ENCODE measurements around the gene ANK3.

The ANK3 gene

DNA sequence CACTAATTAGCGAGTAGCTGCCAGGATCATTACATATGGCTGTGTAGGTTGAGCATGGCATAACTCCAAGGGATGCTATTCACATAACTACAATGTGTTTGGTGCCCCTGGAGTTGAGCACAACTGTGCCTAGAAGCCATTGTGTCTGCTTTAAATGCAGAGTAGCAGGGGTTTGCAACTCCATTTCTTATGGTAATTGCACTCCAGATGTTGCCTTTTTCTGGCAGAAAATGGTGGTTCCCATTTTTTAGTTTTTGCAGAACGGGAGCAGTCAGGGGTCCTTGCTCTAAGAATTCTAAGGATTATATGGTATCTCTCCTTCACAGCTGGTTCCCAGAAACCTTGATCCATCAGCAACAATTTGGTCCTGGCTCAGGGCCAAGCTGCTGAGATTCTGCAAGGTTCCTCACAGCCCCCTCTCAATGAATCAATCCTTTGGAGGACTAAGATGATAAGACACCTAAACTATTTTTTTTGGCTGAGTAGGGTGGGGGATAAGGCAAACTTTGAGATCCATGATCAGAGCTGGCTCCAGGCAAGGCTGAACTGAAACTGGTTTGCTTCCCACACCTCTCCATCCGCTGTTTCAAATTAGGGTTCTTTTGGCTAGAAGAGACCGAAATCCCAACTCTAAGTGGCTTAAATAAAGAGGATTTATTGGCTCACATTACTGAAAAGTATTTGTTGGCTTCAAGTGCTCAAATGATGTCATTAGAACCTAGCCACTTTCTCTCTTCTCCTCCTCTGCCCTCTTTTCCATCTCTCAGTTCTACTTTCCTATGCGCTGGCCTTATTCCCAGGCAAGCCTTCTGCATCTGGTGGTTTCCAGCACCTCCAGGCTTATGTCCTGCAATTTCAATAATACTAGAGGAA, 385.8 kb downstream of the ANK3 start:
- in situ Hi-C loops (cut with MboI; ENCODE audit: low sequenced_read_pairs): no loop called here

DNA sequence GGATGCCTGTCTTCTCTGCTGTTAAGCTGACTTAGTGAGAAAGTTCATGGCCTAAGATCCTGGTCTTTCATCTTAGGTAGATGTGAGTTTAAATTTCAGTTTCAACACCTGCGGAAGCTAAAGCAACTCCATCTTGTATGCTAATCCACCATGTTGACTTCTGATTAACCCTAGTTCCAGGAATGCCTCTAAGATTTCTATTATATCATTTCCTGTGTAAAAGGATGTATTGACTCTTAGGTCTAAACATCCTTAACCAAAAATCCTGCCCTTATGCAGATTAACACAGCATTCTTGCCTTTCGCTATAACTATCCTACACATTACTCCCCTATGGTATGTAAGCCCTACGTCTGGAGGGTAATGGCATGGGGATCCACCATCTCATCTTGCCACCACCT, 388.9 kb downstream of the ANK3 start:
- in situ Hi-C loops (cut with MboI; ENCODE audit: low sequenced_read_pairs): no loop called here

DNA sequence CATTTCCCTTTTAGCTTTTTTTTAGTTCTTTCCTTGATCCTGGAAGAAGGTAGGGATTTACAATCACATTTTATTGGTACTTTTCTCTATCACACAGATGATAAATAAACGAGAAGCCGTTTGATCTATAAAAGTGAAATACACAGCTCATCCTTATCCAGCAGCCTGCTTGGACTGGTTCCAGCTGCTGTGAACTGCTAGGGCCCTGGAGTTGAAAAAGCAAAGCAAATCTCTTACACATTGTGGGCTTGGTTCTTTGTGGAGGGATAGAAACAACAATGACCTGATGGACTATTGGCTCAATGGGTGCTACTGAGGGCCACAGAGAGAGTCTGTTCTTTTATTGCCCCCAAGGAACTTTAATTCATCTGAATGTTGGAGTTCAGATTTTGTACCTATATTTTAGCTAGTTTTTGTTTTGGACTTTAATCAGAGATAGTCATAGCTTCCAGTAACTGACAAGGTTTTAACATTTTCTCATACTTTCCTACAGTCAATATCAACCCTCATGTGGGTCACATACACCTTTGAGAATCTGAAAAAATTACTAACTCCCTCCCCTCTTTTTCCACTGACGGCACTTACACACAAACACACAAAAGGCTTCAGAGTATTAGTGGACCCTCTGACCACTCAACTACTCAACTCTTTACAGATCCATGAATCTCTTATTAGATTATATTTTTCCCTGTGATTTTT, 391.7 kb downstream of the ANK3 start:
- in situ Hi-C loops (cut with MboI; ENCODE audit: low sequenced_read_pairs): no loop called here

DNA sequence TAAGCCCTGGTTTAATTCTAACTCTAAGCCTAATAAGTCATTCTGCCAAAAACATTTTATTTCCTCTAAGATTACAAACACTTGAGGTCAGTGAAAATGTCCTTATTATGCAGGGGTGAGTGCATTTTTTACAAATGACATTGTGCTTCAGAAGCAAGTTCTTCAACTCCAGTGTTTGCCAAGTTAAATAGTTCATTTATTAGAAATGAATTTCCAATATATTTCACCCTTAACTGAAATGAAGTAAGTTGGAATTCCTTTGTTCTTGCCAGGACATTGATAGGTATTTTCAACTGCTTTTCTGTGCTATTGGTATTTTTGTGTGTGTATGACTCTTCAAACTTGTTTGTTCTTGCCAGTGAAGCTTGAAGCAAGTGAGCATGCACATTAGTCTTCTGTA, 393.8 kb downstream of the ANK3 start:
- in situ Hi-C loops (cut with MboI; ENCODE audit: low sequenced_read_pairs): no loop called here

DNA sequence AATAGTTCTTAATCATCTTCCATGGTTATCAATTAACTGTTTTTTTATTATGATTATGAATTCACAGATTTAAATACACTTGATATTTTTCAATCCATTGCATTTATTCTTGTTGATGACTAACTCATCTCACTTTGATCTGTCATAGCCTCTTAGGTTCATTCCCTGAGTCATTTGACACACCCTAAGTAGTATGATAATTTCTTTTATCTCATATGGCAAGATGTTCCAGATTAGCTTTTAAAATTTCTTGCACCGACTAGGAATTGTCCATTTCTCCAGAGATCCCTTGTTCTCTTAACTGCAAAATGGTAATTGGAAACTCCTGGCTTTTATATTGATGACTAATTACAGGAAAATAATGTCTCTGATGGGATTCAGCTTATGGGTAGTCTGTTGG, 395.7 kb downstream of the ANK3 start:
- in situ Hi-C loops (cut with MboI; ENCODE audit: low sequenced_read_pairs): no loop called here

DNA sequence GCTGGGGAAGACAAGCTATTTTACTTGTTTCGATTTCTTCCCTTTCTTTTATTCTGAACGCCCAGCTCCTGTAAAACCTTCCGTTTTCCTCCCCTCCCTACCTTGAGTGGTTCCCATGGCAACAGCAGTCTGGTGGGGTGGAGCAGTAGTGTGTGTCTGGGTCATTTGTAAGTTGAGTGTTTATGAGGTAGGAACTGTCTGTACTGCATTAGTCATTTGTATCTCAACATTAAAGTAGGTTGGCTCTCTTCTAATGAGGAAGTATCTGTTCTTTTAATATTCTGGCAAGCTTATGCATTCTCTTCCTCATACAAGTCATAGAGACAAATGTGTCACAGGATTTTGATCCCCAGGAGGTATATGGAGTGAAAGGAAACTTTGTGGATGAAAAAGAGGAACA, 398.0 kb downstream of the ANK3 start:
- in situ Hi-C loops (cut with MboI; ENCODE audit: low sequenced_read_pairs): no loop called here

DNA sequence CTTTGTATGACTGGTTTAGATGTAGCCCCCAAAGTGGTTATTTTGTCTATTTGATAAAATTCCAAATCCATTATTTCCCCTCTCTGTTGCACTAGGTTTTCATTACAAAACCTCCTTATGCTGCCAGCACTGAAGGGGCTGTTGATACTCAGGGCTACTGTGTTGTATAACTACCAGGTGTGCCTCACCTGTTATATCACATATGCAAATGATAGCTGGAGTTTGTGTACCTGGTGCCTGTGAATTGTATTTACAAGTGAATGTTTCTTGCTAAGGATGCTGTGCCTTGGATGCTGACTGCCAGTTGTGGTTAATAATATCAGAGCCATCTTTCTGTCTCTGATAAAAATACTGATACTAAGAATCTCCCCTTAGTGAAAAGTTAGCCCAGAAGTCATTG, 398.6 kb downstream of the ANK3 start:
- in situ Hi-C loops (cut with MboI; ENCODE audit: low sequenced_read_pairs): no loop called here

DNA sequence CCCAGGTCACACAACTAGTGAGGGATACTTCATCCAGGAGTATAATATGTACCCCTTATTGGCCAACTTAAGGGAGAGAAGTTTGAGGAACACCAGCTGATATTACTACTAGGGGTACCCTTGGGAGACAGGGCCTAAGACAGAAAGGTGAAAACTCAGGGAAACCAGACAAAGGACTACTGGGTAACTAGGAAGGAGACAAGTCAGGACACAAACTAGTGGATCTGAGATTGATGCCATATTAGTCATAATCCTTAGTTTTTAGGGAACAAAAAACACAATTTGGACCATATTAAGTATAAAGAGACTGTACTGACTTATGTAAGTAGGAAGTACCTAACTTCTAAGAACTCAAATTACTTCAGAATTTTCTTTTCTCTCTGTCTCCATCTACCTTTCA, 404.0 kb downstream of the ANK3 start:
- in situ Hi-C loops (cut with MboI; ENCODE audit: low sequenced_read_pairs): no loop called here

DNA sequence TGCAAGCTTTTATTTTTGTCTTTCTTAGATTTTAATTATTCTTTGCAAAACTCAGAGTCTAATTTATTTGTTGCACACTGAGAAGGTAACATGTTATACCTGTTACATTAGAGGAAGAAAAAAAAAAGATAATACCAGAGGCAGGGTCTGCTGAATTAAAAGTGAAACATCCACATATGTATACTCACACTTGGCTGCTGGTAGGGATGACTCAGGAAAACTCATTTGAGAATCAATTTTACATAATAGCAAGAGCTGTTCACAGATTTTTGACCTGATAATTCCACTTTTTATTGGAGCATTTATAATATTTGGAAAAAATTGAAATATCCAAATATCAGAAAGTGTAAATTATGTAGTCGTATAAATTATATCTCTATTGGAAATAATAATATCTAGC, 405.3 kb downstream of the ANK3 start:
- in situ Hi-C loops (cut with MboI; ENCODE audit: low sequenced_read_pairs): no loop called here

DNA sequence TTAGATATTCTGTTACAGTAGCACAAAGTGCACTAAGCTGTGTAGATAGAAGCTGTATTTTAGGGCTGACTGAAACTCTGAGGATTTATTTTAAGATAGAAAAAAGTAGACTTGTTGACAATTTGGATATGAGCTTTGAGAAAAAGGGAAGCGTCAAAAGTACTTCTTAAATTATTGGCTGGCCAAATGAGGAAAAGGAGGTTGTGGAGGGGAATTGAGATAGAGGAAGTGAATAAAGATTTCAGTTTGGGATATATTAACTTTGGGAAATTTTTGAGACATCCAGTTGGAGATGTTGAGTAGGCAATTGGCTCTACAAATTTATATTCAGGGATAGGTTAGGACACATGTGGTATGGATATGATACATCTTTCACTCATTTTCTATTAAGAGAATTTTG, 409.3 kb downstream of the ANK3 start:
- in situ Hi-C loops (cut with MboI; ENCODE audit: low sequenced_read_pairs): no loop called here

DNA sequence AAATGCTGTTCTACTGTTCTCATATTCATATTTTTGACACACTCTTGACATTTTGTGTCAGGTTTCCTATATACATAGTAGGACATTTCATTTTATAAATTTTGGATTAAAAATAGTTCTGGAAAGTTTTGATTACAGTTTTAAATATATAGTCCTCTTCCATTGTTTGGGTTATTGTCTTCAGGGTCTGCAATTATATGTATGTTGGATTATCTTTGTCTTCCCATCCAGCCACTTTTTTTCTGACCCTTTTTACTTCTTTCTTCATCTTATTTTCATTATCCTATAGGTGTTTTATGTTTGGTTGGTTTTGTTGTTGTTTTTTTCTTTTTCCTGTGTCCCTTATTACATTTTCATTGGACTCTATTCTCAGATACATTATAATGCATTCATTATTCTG, 412.2 kb downstream of the ANK3 start:
- in situ Hi-C loops (cut with MboI; ENCODE audit: low sequenced_read_pairs): no loop called here

DNA sequence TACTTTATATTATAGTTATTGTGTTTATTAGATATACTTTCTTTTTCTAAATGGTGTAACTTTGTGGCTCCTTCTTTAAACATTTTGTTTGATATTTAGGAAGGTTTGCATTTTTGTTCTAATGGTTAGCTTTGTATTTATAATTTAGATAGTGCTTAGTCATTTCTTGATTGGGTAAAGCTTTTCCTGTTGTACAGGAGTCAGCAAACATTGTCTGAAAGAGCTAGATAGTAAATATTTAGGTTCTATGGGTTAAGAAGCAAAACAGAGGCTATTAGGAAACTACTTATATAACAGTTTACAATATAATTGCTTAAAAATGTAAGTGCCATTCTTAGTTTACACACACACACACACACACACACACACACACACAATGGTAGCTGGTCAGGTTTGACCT, 412.8 kb downstream of the ANK3 start:
- in situ Hi-C loops (cut with MboI; ENCODE audit: low sequenced_read_pairs): no loop called here

Data from hTERT RPE-1 (cell line).